Stimulated activated CD4-positive, alpha-beta T cell treated with anti-CD3 and anti-CD28 coated beads, Interleukin-12 subunit alpha, Interleukin-12 subunit beta, amount 100 ng/mL, for 4 hours (primary cell): ENCODE measurements around the gene THPO.
"Not testable (repeated sequence)": the region's sequence is repeated elsewhere in the genome, so short reads cannot be mapped to it uniquely, and the experiment has no call there.

Experiments
- DNase-seq: peaks from one replicate; pipeline ENCODE4 v3.0.0-alpha.2; 2020

THPO gene

DNA sequence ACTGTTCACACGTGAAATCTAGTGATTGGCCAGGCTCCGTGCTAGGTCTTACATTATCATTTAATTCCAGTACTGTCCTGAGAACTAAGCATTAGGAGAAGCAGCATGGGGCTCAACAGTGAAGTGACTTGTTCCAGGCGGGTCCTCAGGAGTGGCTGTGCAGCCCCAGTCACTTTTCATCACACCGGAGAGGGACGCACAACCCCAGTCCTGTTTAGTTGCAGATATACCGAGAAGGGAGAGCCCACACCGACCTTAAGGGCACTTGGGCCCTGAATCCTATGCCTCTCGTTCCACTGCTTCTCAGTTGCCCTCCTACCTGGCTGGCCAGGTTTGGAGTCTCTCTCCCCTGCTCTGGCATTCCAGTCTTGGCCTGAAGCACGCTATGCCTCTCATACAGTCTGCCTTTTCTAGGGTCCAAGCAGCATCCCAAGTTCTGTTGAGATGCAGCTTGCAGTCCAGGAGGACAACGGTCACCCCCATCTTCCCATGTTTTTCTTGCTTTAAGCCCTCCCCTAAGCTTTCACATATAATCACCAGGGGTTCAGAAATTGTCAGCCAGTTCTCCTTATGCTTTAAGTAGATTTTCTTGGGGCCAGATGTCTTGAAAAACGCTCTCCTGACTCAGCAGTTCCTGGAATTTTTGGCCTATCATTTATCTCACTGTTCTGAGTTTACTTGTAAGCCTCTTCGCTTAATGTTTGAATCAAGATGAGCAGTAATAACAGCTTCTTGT lies 30.5 kb downstream of the THPO start:
- DNase-seq, result no peak

DNA sequence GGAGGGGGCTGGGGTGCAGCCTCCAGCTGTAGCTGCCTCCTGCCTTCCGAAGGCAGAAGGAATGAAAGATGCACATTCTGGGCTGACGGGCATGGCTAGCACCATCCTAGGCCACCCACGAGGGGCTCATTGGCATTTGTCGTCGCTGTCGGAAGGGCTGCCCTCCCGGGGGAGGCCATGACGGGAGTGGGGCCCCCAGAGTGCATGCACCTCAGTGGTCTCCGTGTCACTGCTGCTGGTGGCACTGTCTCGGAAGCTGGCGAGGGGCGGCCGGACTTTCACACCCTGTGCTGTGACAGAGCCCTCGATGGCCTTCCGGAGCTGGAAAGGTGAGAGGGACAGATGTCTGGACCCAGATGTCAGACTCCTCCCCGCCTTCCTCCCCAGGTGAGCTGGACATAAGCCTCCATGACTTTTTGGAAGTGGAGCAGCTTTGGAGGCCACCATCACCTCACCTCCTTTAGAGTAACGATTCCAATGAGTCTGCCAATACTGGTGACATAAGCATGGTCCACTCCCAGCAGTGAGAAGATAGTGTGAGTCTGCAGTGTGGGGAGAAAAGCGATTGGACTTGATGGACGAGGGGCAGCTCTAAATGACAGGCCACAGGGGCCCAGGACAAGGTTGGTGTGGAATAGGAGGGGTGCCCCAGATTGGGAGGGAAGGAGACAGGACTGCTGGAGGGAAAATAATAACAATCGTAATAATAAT lies 31.4 kb downstream of the THPO start:
- no peak for DNase-seq

DNA sequence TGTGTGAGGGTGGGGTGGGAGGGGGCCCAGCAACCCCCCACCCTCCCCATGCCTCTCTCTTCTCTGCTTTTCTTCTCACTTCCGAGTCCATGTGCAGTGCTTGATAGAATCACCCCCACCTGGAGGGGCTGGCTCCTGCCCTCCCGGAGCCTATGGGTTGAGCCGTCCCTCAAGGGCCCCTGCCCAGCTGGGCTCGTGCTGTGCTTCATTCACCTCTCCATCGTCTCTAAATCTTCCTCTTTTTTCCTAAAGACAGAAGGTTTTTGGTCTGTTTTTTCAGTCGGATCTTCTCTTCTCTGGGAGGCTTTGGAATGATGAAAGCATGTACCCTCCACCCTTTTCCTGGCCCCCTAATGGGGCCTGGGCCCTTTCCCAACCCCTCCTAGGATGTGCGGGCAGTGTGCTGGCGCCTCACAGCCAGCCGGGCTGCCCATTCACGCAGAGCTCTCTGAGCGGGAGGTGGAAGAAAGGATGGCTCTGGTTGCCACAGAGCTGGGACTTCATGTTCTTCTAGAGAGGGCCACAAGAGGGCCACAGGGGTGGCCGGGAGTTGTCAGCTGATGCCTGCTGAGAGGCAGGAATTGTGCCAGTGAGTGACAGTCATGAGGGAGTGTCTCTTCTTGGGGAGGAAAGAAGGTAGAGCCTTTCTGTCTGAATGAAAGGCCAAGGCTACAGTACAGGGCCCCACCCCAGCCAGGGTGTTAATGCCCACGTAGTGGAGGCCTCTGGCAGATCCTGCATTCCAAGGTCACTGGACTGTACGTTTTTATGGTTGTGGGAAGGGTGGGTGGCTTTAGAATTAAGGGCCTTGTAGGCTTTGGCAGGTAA lies 32.5 kb downstream of the THPO start:
- no peak for DNase-seq

DNA sequence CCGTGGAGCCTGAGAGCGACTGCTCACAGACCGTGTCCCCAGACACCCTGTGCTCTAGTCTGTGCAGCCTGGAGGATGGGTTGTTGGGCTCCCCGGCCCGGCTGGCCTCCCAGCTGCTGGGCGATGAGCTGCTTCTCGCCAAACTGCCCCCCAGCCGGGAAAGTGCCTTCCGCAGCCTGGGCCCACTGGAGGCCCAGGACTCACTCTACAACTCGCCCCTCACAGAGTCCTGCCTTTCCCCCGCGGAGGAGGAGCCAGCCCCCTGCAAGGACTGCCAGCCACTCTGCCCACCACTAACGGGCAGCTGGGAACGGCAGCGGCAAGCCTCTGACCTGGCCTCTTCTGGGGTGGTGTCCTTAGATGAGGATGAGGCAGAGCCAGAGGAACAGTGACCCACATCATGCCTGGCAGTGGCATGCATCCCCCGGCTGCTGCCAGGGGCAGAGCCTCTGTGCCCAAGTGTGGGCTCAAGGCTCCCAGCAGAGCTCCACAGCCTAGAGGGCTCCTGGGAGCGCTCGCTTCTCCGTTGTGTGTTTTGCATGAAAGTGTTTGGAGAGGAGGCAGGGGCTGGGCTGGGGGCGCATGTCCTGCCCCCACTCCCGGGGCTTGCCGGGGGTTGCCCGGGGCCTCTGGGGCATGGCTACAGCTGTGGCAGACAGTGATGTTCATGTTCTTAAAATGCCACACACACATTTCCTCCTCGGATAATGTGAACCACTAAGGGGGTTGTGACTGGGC lies 33.3 kb downstream of the THPO start:
- DNase-seq, result no peak

DNA sequence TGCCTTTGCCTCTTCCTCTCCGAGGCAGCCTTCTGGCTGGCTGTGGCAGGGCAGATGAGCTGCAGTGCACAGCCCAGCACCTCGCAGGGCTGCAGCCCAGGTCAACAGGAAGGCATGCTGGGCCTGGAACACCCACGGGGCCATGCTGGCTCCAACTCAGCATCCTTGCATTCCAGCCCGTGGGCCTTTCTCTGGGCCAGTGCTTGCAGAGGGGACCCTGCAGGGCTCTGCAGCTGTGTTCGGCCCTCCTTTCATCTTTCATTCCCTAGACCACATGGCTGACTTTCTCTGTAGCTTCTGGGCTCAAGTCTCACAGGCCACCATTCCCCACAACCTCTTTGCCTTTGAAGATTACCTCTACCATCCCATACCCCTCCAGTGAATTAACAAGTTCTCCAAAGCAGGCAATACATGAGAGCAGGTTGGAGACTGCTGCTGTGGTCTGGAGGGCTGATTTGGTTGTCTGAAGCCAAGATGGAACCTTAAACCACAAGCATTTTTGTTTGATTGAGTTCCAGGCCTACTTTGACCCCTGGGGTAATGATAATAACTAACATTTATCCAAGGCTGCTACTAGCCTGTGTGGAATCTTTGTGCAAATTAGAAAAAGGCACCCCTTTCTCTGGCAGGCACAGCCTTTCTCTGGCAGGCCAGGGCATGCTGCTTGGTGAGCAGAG lies 34.7 kb downstream of the THPO start:
- DNase-seq, result no peak

DNA sequence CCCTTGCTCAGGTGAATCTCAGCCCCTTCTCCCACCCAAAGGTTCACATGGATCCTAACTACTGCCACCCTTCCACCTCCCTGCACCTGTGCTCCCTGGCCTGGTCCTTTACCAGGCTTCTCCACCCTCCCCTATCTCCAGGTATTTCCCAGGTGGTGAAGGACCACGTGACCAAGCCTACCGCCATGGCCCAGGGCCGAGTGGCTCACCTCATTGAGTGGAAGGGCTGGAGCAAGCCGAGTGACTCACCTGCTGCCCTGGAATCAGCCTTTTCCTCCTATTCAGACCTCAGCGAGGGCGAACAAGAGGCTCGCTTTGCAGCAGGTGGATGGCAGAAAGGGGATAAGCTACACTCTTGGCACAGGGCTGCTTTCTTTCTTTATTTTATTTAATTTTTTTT lies 36.1 kb downstream of the THPO start:
- DNase-seq, result no peak

DNA sequence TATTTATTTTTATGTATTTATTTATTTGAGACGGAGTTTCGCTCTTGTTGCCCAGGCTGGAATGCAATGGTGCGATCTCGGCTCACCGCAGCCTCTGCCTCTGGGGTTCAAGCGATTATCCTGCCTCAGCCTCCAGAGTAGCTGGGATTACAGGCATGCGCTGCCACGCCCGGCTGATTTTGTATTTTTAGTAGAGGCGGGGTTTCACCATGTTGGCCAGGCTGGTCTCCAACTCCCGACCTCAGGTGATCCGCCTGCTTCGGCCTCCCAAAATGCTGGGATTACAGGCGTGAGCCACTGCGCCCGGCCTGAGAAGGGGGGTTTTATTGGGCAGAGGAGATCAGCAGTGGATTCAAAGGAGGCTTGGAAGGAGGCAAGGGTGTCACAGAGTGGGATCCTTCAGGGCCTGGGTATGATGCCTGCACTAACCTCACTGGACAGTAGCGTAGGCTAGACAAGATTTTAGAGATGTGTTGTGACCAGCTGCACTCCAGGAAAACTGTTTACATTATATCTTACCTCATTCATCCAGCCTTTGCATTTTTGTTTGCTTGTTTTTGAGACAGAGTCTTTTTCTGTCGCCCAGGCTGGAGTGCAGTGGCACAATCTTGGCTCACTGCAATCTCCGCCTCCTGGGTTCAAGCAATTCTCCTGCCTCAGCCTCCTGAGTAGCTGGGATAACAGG lies 38.4 kb downstream of the THPO start:
- DNase-seq, result not testable (repeated sequence)

DNA sequence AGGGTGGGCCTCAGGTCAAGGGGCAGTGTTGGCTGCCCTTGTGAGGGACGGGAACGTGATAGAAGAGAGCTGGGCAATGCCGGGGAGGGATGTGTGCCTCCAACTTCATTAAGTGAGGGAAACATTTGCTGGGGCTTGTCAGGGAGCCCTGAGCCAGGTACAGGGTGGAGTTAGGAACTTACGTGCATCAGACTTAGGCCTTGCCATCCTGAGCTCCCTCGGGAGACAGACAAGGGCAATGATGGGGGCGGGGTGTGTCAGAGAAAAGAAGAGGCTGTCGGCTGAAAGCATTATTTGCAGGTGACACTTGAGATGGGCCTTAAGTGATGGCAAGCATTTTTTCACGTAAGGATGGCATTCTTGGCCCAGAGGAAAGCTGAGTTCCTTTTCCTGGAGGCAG lies 39.0 kb downstream of the THPO start:
- DNase-seq, result no peak

DNA sequence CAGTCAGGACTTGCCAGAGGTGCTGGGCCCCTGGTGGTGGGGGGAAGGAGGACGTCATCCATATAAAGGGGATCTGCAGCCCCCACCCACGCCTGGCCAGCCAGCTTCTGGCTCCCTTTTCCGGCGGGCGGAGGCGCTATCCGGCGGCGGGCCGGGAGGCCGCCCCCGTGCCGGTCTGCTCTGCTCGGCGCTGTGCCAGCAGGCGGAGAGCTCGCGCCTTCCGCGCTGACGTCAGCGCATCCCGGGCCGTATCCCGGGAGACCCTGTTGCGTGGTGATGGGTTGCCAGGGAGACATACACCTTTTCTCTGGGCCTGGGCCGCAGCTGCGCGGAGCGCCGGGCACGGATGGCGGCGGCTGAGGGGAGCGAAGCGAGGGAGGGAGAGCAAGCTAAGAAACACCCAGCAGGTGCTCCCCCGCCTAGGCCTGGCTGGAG lies 39.5 kb downstream of the THPO start:
- DNase-seq, result no peak

DNA sequence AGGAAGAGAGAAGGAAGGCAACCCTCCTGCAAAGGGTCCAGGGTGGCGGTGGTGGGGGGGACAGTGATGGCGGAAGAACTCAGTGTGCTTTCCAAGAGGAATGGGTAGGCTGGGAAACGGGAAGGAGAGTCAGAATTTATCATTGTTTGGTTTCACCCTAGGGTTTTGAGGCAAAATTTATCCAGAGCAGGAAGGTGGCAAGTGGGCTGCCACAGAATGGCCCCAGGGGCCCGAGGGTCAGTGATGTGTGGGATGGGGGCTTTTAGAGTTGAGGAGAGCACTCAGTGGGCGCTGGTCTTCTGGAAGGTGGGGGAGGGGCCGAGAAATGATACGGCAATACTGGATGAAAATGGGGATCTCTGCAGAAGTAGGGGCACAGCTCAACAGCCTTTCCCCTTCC lies 40.0 kb downstream of the THPO start:
- DNase-seq, result no peak

DNA sequence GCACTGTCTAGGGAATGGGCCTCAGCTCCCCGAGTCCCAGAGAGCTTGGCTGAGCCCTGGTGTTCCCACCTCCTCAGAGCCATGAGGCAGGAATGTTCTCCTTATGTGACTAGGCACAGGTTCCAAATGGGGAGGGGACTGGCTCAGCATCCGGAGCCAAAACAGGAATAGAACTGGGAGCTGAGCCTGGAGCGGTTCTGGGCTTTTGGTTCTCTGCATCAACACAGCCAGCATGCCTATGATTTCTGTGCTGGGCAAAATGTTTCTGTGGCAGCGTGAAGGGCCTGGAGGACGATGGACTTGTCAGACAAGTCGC lies 40.6 kb downstream of the THPO start, which contains the start of gene FAM131A:
Gene FAM131A, plus strand, starts transcription at position 202 of the 316 bp plus-strand sequence. Its CDS starts 31 bp downstream, at position 233.
- no peak for DNase-seq

DNA sequence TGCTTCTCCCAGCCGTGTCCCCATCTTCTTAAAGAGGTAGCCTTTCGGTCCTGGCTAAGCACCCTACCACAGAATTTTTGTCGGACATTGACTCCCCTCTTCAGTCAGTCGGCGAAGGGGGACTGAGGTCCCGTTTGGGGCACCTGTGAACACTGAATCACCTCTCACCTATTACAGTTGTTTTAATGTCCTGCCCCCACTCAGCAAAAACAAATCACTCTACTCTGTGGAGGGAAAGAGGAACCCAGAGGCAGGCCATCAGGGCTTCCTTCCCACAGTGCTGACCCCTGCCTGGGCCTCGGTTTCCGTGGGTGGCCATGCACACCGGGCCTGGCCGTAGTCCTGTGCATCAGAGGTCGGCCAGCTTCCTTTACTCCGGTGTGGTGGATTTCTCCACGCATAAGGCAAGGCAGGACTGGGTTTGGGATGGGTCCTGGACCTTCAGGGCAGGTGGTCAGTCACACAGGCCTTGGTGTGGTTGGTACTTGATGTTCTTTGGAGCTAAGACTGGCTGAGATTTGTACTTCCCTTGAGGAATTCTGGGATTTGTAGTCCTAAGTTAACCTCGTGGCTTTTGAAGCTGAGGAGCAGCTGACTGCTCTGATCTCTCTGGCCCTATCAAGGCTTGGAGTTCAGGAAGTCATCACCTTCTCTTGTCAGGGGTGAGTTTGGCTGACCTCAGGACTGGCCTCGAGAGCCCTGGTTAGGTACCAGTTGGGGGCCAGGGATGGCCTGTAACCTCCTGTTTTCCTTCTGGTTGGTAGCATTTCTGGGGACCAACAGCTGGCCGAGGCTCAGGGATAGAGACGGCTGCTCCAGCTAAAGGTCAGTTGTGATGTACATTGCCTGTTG lies 41.2 kb downstream of the THPO start:
- DNase-seq, result no peak

DNA sequence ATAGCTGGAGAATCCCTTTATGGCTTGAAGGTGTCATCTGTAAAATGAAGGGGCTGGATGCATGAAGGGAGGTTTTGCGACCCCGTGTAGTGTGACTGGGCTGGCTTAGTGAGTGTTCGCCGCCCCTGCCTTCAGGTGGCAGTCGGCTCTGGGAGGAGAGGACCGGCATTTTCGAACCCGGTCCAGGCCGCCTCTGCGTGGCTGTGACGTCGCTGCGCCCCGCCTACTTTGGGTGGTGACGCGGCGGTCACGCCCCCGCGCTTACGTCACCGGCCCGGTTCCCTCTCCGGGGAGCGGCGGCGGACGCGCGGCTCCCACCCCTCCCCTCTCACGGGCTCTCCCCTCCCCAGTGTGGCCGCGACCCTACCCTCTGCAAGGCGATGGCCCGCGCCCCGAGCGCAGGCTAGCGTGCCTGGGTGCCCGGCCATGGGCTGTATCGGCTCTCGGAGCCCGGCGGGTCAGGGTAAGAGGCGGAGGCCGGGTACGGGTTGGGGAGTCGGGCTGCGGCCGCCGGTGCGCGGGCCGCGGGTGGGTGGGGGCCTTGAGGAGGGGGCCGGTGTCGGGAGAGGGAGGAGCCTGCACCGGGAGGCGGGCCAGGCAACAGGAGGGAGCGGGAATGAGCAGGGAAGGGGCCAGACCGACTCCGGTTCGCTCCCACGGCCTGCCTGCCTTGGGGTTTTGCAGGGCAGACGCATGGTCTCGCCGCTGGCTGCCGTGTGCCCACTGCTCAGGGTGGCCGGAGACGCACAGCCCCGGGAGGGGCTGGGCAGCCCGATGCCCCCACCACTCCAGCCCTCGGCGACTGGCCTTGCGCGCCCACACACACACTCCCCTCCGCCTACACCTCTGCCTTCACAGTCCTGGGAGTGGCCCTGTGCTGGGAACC lies 42.1 kb downstream of the THPO start:
- DNase-seq, result peak; percentile 91

DNA sequence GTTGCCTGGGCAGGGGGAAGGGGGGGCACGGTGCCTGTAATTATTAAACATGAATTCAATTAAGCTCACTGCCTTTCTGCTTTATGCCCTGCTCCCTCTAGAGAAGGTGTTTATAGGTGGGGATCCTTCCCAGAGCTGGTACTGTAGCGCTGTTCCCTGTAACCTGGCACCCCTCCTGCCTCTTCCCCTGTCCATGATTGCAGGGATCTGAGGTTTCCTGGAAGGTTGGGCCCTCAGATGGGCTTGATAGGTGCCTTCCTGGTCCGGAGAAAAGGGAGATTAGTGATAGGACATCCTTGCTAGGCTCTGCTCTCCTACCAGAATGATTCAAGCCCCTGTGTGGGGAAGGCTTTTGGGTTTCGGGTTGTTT lies 42.7 kb downstream of the THPO start:
- no peak for DNase-seq

DNA sequence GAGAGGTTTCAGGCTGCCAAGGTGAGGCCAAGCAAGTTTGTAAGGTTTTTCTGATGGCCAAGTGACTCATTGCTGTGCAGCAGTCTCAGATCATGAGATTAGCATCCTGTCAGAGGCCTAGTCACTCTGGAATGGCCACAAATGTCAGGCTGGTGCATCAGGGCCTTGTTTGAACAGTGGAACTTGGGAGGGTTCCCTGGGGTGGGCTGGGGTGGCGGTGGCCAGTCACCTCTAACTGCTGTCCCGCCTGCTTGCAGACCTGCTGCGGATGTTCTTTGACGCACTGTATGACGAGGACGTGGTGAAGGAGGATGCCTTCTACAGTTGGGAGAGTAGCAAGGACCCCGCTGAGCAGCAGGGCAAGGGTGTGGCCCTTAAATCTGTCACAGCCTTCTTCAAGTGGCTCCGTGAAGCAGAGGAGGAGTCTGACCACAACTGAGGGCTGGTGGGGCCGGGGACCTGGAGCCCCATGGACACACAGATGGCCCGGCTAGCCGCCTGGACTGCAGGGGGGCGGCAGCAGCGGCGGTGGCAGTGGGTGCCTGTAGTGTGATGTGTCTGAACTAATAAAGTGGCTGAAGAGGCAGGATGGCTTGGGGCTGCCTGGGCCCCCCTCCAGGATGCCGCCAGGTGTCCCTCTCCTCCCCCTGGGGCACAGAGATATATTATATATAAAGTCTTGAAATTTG lies 43.4 kb downstream of the THPO start:
- DNase-seq, result no peak

DNA sequence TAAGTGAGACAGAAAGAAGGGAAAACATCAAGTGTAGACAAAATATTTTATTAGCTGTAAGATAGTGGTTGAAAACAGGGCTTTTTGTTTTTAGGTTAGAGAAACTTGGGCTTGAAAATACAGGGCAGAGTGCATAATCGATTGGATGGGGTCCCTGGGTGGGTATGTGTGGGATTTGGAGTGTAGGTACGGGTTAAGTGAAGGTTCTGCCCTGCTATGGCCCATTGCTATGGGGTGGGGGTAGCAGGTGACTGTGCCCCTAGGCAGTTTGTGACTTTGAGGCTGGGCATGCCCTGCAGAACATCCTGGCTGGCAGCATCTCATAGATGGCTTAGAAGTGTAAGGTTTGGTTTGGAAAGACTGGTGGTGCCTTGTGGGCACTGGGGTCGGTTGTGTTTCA lies 44.3 kb downstream of the THPO start:
- DNase-seq, result no peak

DNA sequence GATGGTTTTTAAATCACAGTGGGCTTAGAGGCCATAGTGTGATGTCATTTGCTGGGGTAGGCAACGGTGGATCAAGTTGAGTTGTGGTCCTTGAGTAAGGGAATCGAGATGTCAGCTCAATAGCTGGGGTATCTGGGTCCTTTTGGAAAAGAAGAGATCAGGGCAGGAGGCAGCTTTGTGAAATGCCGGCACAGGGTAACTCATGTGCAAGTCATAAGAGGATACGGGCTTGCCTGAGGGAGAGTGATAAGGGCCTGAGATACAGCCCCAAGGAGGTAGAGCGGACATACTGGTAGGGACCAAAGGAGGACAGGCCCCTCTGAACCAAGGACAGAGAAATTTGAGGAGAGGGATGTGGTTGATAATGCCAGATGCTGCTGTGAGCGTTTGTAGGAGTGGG lies 44.8 kb downstream of the THPO start:
- no peak for DNase-seq

DNA sequence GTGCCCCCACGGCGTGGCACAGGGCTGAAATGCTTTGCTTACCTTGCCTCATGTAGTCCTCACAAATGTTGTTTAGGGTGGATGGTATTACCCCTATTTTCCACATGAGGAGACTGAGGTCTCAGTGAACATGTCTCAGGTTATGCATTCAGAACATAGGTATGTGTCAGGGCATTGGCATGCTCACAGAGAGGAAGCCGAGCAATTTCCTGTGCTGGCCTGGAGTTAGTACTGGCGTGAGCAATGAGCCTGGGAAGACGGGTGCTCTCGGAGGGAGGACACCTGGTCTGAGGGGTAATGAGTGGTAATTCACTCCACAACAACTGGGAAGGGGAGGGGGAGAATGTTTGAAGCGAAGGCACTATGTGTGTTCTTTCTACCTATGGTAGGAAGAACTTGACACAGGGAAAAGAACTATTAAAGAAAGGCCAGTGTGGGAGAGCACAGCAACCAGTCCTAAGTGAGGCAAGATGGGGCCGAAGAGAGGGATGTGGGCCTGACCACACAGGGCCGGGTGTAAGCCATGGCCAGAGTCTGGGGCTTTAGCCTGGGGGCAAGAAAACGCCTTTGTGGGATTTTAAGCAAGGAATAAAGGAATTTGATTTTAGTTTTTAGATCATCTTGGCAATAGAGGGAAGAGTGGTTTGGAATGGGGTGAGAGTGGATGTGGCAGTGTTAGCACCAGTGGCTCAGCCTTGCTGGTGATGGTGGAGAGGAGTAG lies 45.5 kb downstream of the THPO start:
- DNase-seq, result no peak

DNA sequence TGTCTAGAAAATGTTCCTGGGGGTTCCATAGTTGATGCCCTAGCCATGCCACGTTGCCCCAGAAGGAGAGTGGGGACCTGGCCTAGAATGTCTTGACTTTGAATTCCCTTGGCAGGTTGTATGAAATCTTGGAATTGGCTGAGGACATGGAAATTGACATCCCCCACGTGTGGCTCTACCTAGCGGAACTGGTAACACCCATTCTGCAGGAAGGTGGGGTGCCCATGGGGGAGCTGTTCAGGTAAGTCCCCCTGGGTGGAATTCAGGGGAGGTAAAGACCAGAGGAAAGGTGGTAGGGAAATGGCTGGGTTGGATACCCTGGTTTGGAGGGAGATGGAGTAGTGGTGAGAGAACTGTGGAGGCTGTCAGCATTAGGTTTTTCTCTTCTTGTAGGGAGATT lies 49.5 kb downstream of the THPO start:
- DNase-seq, result no peak
